ENCODE data around the gene ARAP1. TPM values are rescaled to one million over a fixed set of nuclear protein-coding genes. Genes with fewer than 3 reads are reported as not detected.

Gene ARAP1
- total RNA-seq, 2 experiments from 2014 or later, result 64.7 to 70.1 TPM

DNA sequence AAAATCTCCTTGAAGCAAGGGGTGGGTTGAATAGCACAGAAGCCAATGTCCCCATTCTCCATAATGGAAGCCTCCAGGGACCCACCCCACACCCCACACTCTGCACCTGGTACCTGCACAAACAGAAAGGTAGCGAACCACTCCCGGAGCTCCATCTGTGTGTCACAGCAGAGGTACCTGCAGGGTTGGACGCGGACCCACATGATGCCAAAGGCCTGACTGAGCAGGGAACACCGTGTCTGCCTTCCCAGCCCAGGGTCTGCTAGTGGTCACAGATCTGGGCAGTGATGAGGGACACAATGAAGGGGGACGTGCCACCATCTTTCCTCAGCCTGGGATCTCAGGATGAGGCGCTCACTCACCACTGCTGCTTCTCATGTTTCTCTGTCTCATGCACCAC lies 64.9 kb downstream of the ARAP1 start:
- Mint-ChIP-seq H3K4me3 (no peak overlapping the region), H3K9me3 (no peaks in the 10 kb centered on the region), H3K27me3 (ENCODE audit: low read depth) (no peaks in the 10 kb centered on the region), H3K36me3 (ENCODE audit: low read depth) (no peaks in the 10 kb centered on the region), H3K27ac (no peak overlapping the region), H3K4me1 (ENCODE audit: low read depth) (peaks cover 13% of the 10 kb centered on the region)
- DNase-seq, result no peak
- CTCF ChIA-PET, result no interaction called here
- intact Hi-C loops (cut with micrococcal nuclease), result no loop called here

DNA sequence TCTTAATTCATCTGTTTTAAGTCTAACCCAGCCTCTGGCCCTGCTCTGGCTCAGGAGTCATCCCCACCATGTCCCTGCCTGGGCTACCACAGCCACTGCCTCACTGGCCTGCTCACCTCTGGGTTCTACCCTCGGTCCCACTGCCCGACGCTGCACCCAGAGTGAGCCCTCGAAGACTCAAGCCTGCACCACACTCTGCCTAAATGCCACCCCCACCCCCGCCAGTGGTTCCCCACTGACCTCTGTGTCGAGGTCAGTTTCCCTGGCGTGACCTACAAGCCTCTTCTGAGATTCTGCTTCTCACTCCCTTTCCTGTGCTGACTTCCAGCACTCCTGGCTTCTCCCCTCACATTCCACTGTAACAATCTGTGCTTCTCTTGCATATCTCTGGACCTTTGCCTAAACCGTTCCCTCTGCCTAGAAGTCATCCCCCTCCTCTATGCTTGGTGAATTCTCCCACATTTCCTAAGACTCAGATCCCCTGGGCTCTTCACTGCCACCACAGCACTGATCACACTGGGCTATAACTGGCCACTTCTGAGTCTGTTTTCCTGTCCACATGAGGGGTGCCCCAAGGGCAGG lies 65.5 kb downstream of the ARAP1 start:
- DNase-seq, result no peak
- CTCF ChIA-PET, result interaction anchor here (0.9 to 1.0 kb wide), 2 partner anchors 18 to 491 kb away, joined by 3 read pairs; no protein-coding TSS in a partner anchor
- H3K4me1 Mint-ChIP-seq (ENCODE audit: low read depth), result peaks cover 13% of the 10 kb centered on the region
- H3K36me3 Mint-ChIP-seq (ENCODE audit: low read depth), result no peaks in the 10 kb centered on the region
- no peaks in the 10 kb centered on the region for H3K27me3 Mint-ChIP-seq (ENCODE audit: low read depth)
- no peaks in the 10 kb centered on the region for H3K9me3 Mint-ChIP-seq
- intact Hi-C loops (cut with micrococcal nuclease), result no loop called here
- peak overlapping the region; percentile 20 for H3K27ac Mint-ChIP-seq
- H3K4me3 Mint-ChIP-seq, result no peak overlapping the region

DNA sequence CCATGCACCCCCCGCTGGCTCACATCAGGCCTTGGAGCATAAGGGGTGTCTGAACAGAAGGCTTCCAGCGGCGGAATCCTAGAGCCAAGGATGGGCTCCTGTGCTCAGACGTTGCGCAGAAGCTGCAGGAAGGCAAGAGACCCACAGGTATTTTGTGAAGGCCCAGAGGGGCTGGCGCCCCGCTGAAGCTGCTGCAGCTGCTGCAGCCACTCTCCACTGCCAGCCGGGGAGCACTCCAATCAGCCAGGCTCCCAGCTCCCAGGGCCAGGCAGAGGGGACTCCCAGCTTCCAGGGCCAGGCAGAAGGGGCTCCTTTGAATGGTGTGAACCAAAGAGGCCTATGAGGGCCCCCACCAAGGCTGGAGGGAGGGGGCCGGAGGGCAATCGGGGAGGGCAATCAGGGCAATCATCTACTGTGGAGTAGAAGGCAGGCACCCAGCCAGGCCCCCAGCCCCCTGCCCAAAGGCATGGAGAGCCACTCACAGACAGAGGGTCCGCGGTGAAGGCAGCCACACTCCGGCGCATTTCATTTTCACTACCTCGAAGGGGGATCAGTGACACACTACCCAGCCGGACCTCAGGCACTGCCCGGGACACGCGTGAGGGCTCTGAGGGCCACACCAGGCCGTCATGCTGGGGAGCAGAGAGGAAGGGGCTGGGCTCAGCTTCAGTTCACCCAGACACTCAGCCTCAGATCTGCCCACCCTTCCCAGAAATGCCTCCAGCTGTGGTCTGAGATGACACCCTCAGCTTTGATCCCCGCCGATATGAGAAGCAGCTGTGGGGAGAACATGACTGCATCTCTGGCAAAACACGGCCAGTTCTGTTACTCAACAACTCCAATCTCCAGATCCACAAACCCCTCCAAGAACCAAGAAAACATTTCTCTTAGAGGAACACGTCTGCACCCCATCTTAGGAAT lies 66.4 kb downstream of the ARAP1 start:
- peak overlapping the region; percentile 20 for H3K27ac Mint-ChIP-seq
- no peak overlapping the region for H3K4me3 Mint-ChIP-seq
- peak; percentile 65 for DNase-seq
- peaks cover 13% of the 10 kb centered on the region for H3K4me1 Mint-ChIP-seq (ENCODE audit: low read depth)
- H3K9me3 Mint-ChIP-seq, result no peaks in the 10 kb centered on the region
- CTCF ChIA-PET, result interaction anchor here (0.9 to 4.9 kb wide), 3 partner anchors 17 to 491 kb away, joined by 3 to 58 read pairs (median 3); no protein-coding TSS in a partner anchor
- H3K36me3 Mint-ChIP-seq (ENCODE audit: low read depth), result no peaks in the 10 kb centered on the region
- H3K27me3 Mint-ChIP-seq (ENCODE audit: low read depth), result no peaks in the 10 kb centered on the region
- intact Hi-C loops (cut with micrococcal nuclease), result no loop called here

DNA sequence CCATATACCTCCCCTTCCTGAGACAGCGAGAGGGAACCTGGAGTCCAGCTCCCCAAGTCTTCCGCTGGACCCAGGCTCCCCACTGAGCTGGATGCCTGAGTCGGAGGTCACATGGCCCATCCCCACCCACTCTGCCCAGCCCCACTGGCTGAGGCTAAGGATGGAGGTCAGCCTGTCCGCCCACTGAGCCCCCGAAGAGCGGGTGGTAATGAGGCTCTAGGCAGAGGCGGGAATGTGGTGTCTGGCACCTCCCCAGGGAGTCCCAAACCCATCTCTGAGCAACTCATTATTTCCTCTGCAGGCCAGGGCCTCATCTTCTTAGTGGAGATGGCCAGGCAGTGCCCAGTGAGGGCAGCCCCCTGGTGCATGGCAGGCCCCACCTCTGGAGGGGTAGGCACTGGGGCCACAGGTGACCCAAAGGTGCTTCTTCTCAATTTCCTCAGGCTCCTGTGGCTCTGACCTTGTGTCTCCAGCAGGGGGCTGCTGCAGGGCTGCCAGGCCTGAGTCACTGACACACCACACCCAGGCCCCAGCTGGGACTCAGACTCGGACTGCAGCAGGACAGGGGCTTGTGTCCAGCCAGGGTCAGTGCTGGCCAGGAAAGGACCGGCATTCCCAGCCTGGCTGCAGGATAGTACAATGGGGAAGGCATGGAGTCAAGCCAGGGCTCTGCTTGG lies 67.8 kb downstream of the ARAP1 start:
- Mint-ChIP-seq H3K27ac (no peak overlapping the region), H3K4me1 (ENCODE audit: low read depth) (peaks cover 13% of the 10 kb centered on the region), H3K4me3 (no peak overlapping the region), H3K36me3 (ENCODE audit: low read depth) (no peaks in the 10 kb centered on the region), H3K9me3 (no peaks in the 10 kb centered on the region), H3K27me3 (ENCODE audit: low read depth) (no peaks in the 10 kb centered on the region)
- CTCF ChIA-PET, result interaction anchor here (0.6 to 4.9 kb wide), 23 partner anchors 9 to 1078 kb away, joined by 3 to 58 read pairs (median 4); partner anchors contain the start of gene ARHGEF17
- intact Hi-C loops (cut with micrococcal nuclease), result loop anchor here (5.0 kb wide), 1 partner anchor 108 kb away; the partner anchor contains the start of gene STARD10
- peak; percentile 63 for DNase-seq

DNA sequence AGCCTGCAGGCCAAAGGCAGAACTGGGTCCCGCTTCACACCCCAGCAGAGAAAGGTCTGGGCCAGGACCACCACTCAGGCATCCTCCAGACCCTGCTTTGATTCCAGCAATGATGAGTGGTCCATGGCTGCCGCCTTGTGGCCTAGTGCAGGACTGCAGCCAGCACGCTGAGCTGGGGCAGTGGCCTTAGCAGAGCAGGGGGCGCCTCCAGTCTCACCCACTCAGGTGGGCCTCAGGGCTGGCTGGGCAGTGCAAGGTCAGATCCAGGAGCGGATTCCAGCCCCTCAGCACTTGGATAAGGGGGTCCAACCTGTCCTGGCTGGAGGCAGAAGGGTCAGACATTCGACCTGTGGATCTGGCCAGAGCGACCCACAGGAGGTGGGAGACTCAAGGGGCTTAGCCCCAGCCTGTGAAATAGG lies 68.4 kb downstream of the ARAP1 start:
- intact Hi-C loops (cut with micrococcal nuclease), result loop anchor here (1.0 to 5.0 kb wide), 3 partner anchors 98 to 201 kb away; partner anchors contain the start of gene STARD10
- H3K36me3 Mint-ChIP-seq (ENCODE audit: low read depth), result no peaks in the 10 kb centered on the region
- no peaks in the 10 kb centered on the region for H3K27me3 Mint-ChIP-seq (ENCODE audit: low read depth)
- H3K27ac Mint-ChIP-seq, result no peak overlapping the region
- no peaks in the 10 kb centered on the region for H3K9me3 Mint-ChIP-seq
- no peak overlapping the region for H3K4me3 Mint-ChIP-seq
- CTCF ChIA-PET, result interaction anchor here (0.6 to 4.9 kb wide), 22 partner anchors 8 to 624 kb away, joined by 3 to 58 read pairs (median 4); partner anchors contain the start of gene ARHGEF17
- H3K4me1 Mint-ChIP-seq (ENCODE audit: low read depth), result peaks cover 13% of the 10 kb centered on the region
- peak; percentile 81 for DNase-seq

DNA sequence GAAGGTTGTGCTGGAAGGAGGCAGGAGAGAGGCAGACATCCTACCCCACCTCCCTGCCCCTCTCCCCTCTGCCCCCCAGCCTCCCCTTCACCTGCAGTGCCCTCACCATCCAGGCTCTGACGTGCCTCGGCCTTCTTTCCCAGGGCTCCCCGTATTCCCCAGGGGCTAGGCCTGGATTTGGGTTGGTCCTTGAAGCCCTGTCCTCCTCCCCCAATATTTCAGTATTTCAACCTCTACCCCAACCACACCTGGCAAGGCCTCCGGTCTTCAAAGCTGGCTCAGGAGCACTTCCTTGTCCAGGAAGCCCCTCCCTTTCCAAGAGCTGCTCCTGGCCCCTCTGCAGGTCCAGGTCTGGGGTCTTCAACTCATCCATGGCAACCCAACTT lies 69.4 kb downstream of the ARAP1 start:
- Mint-ChIP-seq H3K9me3 (no peaks in the 10 kb centered on the region), H3K4me3 (no peak overlapping the region), H3K27ac (peak overlapping the region; percentile 22), H3K36me3 (ENCODE audit: low read depth) (no peaks in the 10 kb centered on the region), H3K27me3 (ENCODE audit: low read depth) (peaks cover 3% of the 10 kb centered on the region), H3K4me1 (ENCODE audit: low read depth) (peaks cover 13% of the 10 kb centered on the region)
- no peak for DNase-seq
- intact Hi-C loops (cut with micrococcal nuclease), result loop anchor here (1.0 to 5.0 kb wide), 3 partner anchors 98 to 200 kb away; partner anchors contain the start of gene STARD10
- CTCF ChIA-PET, result interaction anchor here (1.1 to 4.9 kb wide), 6 partner anchors 16 to 212 kb away, joined by 3 to 58 read pairs (median 9); no protein-coding TSS in a partner anchor

DNA sequence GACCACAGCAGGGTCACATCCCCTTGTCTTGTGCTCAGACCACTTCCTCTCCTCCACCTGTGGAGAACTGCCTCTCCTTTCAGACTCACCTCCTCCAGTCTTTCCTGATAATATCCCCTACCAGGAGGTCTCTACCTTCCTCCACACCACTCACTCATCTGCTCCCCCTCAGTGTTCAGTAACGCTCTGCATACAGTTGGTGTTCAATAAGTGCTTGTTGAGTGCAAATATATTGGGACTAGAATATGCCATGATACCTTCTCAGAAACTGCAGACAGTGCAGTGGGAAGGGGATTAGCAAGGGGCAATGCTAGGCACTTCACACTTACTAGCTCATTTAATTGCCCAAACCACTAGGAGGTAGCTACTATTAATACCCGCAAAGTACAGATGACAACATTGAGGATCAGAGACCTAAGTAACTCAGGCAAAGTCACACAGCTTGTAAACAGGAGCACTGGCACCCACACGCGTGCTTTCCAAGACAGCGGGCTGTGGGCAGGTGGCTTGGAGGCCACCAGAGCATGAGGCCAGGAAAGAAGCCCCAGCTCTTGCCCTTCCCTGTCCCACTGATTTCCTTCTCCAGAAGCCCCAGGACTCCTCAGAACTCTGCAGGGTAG lies 69.9 kb downstream of the ARAP1 start:
- Mint-ChIP-seq H3K27ac (no peak overlapping the region), H3K9me3 (no peaks in the 10 kb centered on the region), H3K27me3 (ENCODE audit: low read depth) (peaks cover 3% of the 10 kb centered on the region), H3K36me3 (ENCODE audit: low read depth) (no peaks in the 10 kb centered on the region), H3K4me1 (ENCODE audit: low read depth) (peaks cover 13% of the 10 kb centered on the region), H3K4me3 (no peak overlapping the region)
- intact Hi-C loops (cut with micrococcal nuclease), result loop anchor here (2.0 to 5.0 kb wide), 2 partner anchors 110 to 200 kb away; partner anchors contain the start of gene STARD10
- CTCF ChIA-PET, result interaction anchor here (1.1 to 4.9 kb wide), 4 partner anchors 15 to 212 kb away, joined by 3 to 58 read pairs (median 15); no protein-coding TSS in a partner anchor
- DNase-seq, result no peak

DNA sequence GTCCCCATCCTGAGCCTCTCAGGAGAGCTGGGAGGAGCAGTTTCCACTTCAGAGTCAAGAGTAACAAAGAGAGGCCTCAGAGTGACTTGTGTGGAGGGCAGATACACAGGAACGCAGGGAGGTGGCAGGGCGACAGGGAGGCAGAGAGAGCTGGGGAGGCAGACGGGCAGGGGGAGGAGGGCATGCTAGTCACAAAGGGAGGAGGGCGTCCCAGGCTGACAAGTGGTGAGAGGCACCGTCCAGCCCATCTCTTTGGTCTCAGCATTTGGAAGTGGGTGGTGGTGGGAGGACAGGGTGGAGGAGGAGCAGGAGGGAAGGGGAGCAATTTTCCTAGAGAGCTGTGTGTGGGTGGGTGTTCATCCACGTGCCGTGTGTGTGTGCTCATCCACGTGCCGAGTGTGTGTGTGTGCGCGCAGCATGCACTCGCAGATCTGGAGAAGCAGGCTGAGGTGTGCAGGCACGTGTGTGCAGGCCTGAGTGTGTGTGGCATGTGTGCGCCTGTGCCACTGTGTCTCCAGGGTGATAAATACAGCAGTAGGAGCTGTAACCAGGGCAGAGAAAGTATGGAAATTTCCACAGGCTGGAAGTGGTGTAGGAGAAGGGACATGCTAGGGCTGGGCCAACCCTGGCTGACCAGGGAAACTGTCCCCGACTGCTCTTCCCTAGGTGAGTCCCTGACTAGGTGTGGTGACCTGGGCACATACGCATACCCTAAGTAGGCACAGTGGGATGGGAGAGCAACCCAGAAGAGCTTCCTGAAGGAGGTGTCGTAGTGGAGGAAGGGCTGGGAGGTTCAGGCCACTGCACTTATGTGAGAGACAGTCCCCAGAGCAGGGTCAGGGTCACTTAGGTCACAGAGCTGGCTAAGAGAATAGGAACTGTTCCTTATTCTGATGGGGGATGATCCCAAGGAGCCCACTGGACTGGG lies 70.7 kb downstream of the ARAP1 start:
- peaks cover 6% of the 10 kb centered on the region for H3K27me3 Mint-ChIP-seq (ENCODE audit: low read depth)
- no peak overlapping the region for H3K4me3 Mint-ChIP-seq
- CTCF ChIA-PET, result interaction anchor here (0.6 to 4.9 kb wide), 5 partner anchors 14 to 211 kb away, joined by 3 to 58 read pairs (median 12); no protein-coding TSS in a partner anchor
- DNase-seq, result no peak
- no peak overlapping the region for H3K27ac Mint-ChIP-seq
- no peaks in the 10 kb centered on the region for H3K9me3 Mint-ChIP-seq
- no peaks in the 10 kb centered on the region for H3K36me3 Mint-ChIP-seq (ENCODE audit: low read depth)
- intact Hi-C loops (cut with micrococcal nuclease), result loop anchor here (2.0 to 5.0 kb wide), 2 partner anchors 111 to 199 kb away; partner anchors contain the start of gene STARD10
- peaks cover 6% of the 10 kb centered on the region for H3K4me1 Mint-ChIP-seq (ENCODE audit: low read depth)

DNA sequence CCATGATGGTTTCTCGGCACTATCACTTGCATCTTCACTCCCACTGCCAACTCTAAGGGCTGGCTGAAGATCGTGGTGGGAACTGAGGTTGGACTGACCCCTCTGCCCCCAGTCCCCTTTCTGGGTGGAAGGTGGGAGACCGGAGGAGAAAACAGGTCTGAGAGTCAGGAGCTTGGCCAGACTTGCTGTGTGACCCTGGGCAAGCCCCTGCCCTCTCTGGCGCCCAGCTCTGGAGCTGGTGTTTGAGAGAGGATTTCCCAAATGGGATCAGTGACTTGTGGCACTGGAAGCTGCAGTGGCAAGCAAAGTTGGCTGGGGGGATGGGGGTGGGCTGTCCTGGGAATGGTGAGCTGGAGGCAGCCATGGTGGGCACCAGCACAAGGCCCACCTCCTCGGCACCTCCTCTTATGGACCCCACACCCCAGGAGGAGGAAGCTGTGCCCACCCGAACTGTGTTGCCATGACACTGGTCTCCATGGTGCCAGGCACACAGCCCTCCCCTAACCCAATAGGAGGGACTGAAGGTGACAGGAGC lies 71.5 kb downstream of the ARAP1 start:
- intact Hi-C loops (cut with micrococcal nuclease), result loop anchor here (5.0 kb wide), 1 partner anchor 112 kb away; the partner anchor contains the start of gene STARD10
- DNase-seq, result no peak
- H3K9me3 Mint-ChIP-seq, result no peaks in the 10 kb centered on the region
- H3K4me3 Mint-ChIP-seq, result no peak overlapping the region
- H3K36me3 Mint-ChIP-seq (ENCODE audit: low read depth), result no peaks in the 10 kb centered on the region
- no peak overlapping the region for H3K27ac Mint-ChIP-seq
- H3K4me1 Mint-ChIP-seq (ENCODE audit: low read depth), result no peaks in the 10 kb centered on the region
- CTCF ChIA-PET, result interaction anchor here (0.6 to 4.9 kb wide), 4 partner anchors 13 to 135 kb away, joined by 3 to 58 read pairs (median 5); no protein-coding TSS in a partner anchor
- peaks cover 10% of the 10 kb centered on the region for H3K27me3 Mint-ChIP-seq (ENCODE audit: low read depth)

DNA sequence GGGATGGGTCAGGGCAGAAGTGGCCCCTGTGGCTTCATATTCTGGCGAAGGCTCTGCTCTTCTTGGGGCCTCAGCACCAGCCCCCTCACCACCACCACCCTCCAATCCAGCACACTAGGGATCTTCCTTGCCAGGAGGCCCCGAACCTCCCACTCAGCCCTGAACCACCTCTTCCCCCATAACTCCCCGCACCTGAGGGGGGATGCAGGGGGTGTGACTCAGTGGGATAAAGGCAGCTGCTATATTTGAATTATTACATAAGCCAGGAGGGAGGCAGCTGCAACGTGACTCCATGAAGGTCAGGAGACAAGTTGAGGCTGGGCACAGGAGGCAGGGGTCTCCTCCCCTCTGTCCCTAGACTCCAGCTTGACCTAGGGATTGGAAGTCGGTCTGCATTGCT lies 72.3 kb downstream of the ARAP1 start:
- H3K27ac Mint-ChIP-seq, result no peak overlapping the region
- no peaks in the 10 kb centered on the region for H3K36me3 Mint-ChIP-seq (ENCODE audit: low read depth)
- H3K27me3 Mint-ChIP-seq (ENCODE audit: low read depth), result peaks cover 15% of the 10 kb centered on the region
- DNase-seq, result no peak
- no peak overlapping the region for H3K4me3 Mint-ChIP-seq
- CTCF ChIA-PET, result interaction anchor here (1.0 to 1.9 kb wide), 2 partner anchors 12 to 88 kb away, joined by 5 read pairs; no protein-coding TSS in a partner anchor
- intact Hi-C loops (cut with micrococcal nuclease), result loop anchor here (5.0 kb wide), 1 partner anchor 112 kb away; the partner anchor contains the start of gene STARD10
- no peaks in the 10 kb centered on the region for H3K4me1 Mint-ChIP-seq (ENCODE audit: low read depth)
- H3K9me3 Mint-ChIP-seq, result no peaks in the 10 kb centered on the region

Measured in activated naive CD4-positive, alpha-beta T cell treated with anti-CD3 and anti-CD28 coated beads for 36 hours (primary cell).